SK-N-MC (cell line): ENCODE results near the gene OR5K2.

ENCODE experiments used
- EZH2 ChIP-seq: fragments of 200-600 bp; sonication (generic); IDR thresholded peaks from one replicate; pipeline ENCODE4 v1.6.1; 2017; ENCODE audit warnings: antibody characterized with exemption
- POLR2AphosphoS5 ChIP-seq: IDR thresholded peaks from 2 replicates; pipeline ENCODE4 v1.6.1; 2012; ENCODE audit warnings: mild to moderate bottlenecking, low read depth, low read length, borderline replicate concordance

DNA sequence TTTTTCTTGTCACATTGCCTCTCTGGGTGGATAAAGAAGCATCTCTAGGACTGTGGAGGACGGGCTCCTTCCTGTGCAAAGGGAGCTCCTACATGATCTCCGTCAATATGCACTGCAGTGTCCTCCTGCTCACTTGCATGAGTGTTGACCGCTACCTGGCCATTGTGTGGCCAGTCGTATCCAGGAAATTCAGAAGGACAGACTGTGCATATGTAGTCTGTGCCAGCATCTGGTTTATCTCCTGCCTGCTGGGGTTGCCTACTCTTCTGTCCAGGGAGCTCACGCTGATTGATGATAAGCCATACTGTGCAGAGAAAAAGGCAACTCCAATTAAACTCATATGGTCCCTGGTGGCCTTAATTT, 34.8 kb downstream of the OR5K2 start:
- TF ChIP-seq EZH2 = no peak
- no peak for TF ChIP-seq POLR2AphosphoS5
